Subcutaneous abdominal adipose tissue (tissue), 5 donors: ENCODE measurements around the gene MEIKIN.
"Not testable (repeated sequence)": the region's sequence is repeated elsewhere in the genome, so short reads cannot be mapped to it uniquely, and the experiment has no call there.

Experiments used
- H3K27ac ChIP-seq: one replicate; pipeline ENCODE4 v1.7.0; 2013; ENCODE audit warnings: low read depth, mild to moderate bottlenecking, inconsistent platforms, low read length, moderate library complexity
- H3K27me3 ChIP-seq, 5 donors: one replicate each; pipeline ENCODE4 v1.7.0; 2013; ENCODE audit warnings: low read length in 5 of 5, inconsistent platforms in 1 of 5; ENCODE audit not compliant: control insufficient read depth in 5 of 5, insufficient read depth in 4 of 5
- H3K36me3 ChIP-seq, 5 donors: one replicate each; pipeline ENCODE4 v1.7.0; 2013; ENCODE audit warnings: low read length in 5 of 5; ENCODE audit not compliant: control insufficient read depth in 5 of 5, insufficient read depth in 5 of 5
- H3K4me1 ChIP-seq, 5 donors: one replicate each; pipeline ENCODE4 v1.7.0; 2013; ENCODE audit warnings: low read length in 5 of 5, mild to moderate bottlenecking in 3 of 5, moderate library complexity in 1 of 5; ENCODE audit not compliant: control insufficient read depth in 5 of 5, insufficient read depth in 5 of 5
- H3K4me3 ChIP-seq, 5 donors: one replicate each; pipeline ENCODE4 v1.7.0; 2013; ENCODE audit warnings: low read length in 5 of 5, low read depth in 1 of 5
- H3K9ac ChIP-seq, 5 donors: one replicate each; pipeline ENCODE4 v1.7.0; 2013; ENCODE audit warnings: low read length in 5 of 5, mild to moderate bottlenecking in 4 of 5, moderate library complexity in 3 of 5
- H3K9me3 ChIP-seq, 5 donors: one replicate each; pipeline ENCODE4 v1.7.0; 2013; ENCODE audit warnings: low read length in 5 of 5; ENCODE audit not compliant: control insufficient read depth in 5 of 5
- donor health status: healthy.
- donor health status: healthy.
- donor health status: healthy.
- donor health status: healthy.
- donor health status: healthy.

The MEIKIN gene

GRCh38 chr5:131916481-131916880 lies 29.0 kb downstream of the MEIKIN start:
- no peaks in the 10 kb centered on the region for H3K9me3 ChIP-seq
- no peak overlapping the region for H3K9ac ChIP-seq
- H3K27me3 ChIP-seq = no peaks in the 10 kb centered on the region
- no peaks in the 10 kb centered on the region for H3K36me3 ChIP-seq
- H3K4me1 ChIP-seq = no peaks in the 10 kb centered on the region
- H3K27ac ChIP-seq = no peak overlapping the region
- H3K4me3 ChIP-seq = no peak overlapping the region

- no peaks in the 10 kb centered on the region for H3K4me1 ChIP-seq
- no peaks in the 10 kb centered on the region for H3K27me3 ChIP-seq
- no peak overlapping the region for H3K9ac ChIP-seq
- H3K36me3 ChIP-seq = no peaks in the 10 kb centered on the region
- no peaks in the 10 kb centered on the region for H3K9me3 ChIP-seq
- H3K27ac ChIP-seq = no peak overlapping the region
- no peak overlapping the region for H3K4me3 ChIP-seq
Measured at GRCh38 chr5:131914472-131914871, 31.0 kb downstream of the MEIKIN start.

GRCh38 chr5:131913603-131914002 lies 31.9 kb downstream of the MEIKIN start:
- H3K27ac ChIP-seq = no peak overlapping the region
- no peaks in the 10 kb centered on the region for H3K36me3 ChIP-seq
- H3K27me3 ChIP-seq = no peaks in the 10 kb centered on the region
- H3K9ac ChIP-seq = no peak overlapping the region
- no peaks in the 10 kb centered on the region for H3K9me3 ChIP-seq
- no peaks in the 10 kb centered on the region for H3K4me1 ChIP-seq
- H3K4me3 ChIP-seq = no peak overlapping the region

GRCh38 chr5:131906668-131907067 lies 38.8 kb downstream of the MEIKIN start:
- Histone ChIP-seq H3K4me3 (no peak overlapping the region), H3K27ac (no peak overlapping the region), H3K4me1 (no peaks in the 10 kb centered on the region), H3K9ac (no peak overlapping the region), H3K27me3 (no peaks in the 10 kb centered on the region), H3K36me3 (no peaks in the 10 kb centered on the region), H3K9me3 (peaks cover 0 to 9% (median 6%) of the 10 kb centered on the region in 5 donors)

- not testable (repeated sequence) for H3K27ac ChIP-seq, H3K9ac ChIP-seq, H3K36me3 ChIP-seq, H3K4me1 ChIP-seq, H3K27me3 ChIP-seq, H3K4me3 ChIP-seq
- H3K9me3 ChIP-seq = peaks cover 0 to 13% (median 9%) of the 10 kb centered on the region in 5 donors
Measured at GRCh38 chr5:131902266-131902665, 43.2 kb downstream of the MEIKIN start.

GRCh38 chr5:131899686-131900085 lies 45.8 kb downstream of the MEIKIN start:
- H3K9ac ChIP-seq = no peak overlapping the region
- no peak overlapping the region for H3K4me3 ChIP-seq

GRCh38 chr5:131883984-131884383 lies 61.5 kb downstream of the MEIKIN start:
- H3K27me3 ChIP-seq = no peaks in the 10 kb centered on the region
- H3K36me3 ChIP-seq = no peaks in the 10 kb centered on the region
- H3K4me3 ChIP-seq = no peak overlapping the region
- H3K9me3 ChIP-seq = peaks cover 0 to 2% (median 0%) of the 10 kb centered on the region in 5 donors
- H3K27ac ChIP-seq = no peak overlapping the region
- no peak overlapping the region for H3K9ac ChIP-seq
- H3K4me1 ChIP-seq = no peaks in the 10 kb centered on the region

More at GRCh38 chr5:131899686-131900085, 45.8 kb downstream of the MEIKIN start:
- no peaks in the 10 kb centered on the region for H3K36me3 ChIP-seq
- no peak overlapping the region for H3K27ac ChIP-seq
- no peaks in the 10 kb centered on the region for H3K27me3 ChIP-seq
- peaks cover 0 to 13% (median 7%) of the 10 kb centered on the region in 5 donors for H3K9me3 ChIP-seq
- H3K4me1 ChIP-seq = no peaks in the 10 kb centered on the region

- Histone ChIP-seq H3K27me3 (no peaks in the 10 kb centered on the region), H3K9me3 (no peaks in the 10 kb centered on the region), H3K27ac (no peak overlapping the region), H3K36me3 (no peaks in the 10 kb centered on the region), H3K4me3 (no peak overlapping the region), H3K9ac (no peak overlapping the region), H3K4me1 (no peaks in the 10 kb centered on the region)
Measured at GRCh38 chr5:131879705-131880104, 65.8 kb downstream of the MEIKIN start.

- H3K4me3 ChIP-seq = no peak overlapping the region
- no peaks in the 10 kb centered on the region for H3K36me3 ChIP-seq
- H3K4me1 ChIP-seq = no peaks in the 10 kb centered on the region
- no peak overlapping the region for H3K27ac ChIP-seq
- no peak overlapping the region for H3K9ac ChIP-seq
- no peaks in the 10 kb centered on the region for H3K27me3 ChIP-seq
- no peaks in the 10 kb centered on the region for H3K9me3 ChIP-seq
Measured at GRCh38 chr5:131877873-131878272, 67.6 kb downstream of the MEIKIN start.

- H3K4me3 ChIP-seq, H3K4me1 ChIP-seq, H3K27me3 ChIP-seq, H3K27ac ChIP-seq, H3K36me3 ChIP-seq, H3K9ac ChIP-seq: not testable (repeated sequence)
- H3K9me3 ChIP-seq = peaks cover 6 to 18% (median 10%) of the 10 kb centered on the region in 5 donors
Measured at GRCh38 chr5:131871251-131871650, 74.2 kb downstream of the MEIKIN start.

- H3K4me3 ChIP-seq = no peak overlapping the region
- H3K9me3 ChIP-seq = peaks cover 9 to 48% (median 34%) of the 10 kb centered on the region in 5 donors
- no peaks in the 10 kb centered on the region for H3K27me3 ChIP-seq
- H3K9ac ChIP-seq = no peak overlapping the region
- H3K4me1 ChIP-seq = no peaks in the 10 kb centered on the region
- no peak overlapping the region for H3K27ac ChIP-seq
- H3K36me3 ChIP-seq = no peaks in the 10 kb centered on the region
Measured at GRCh38 chr5:131867524-131867923, 77.9 kb downstream of the MEIKIN start.
